ENCODE measurements around the gene CCDC159. TPM values are rescaled to one million over a fixed set of nuclear protein-coding genes. Genes with fewer than 3 reads are reported as not detected.

The CCDC159 gene
- total and polyA plus RNA-seq, 2 of the 13 experiments (the other 11 are each of a cell fraction or from before 2014, with no cell fraction given): 1.7 to 6.3 TPM

GRCh38 chr19:11338569-11339253 is 7.6 kb upstream of the CCDC159 start (continued):
- TF ChIP-seq LRRFIP1 (CRISPR knock-in tag; conservative IDR thresholded peaks at IDR 0.05) (no peak), BCL3 (CRISPR knock-in tag; IDR thresholded peaks at IDR 0.05) (no peak), ATF7-NPFF (CRISPR knock-in tag; IDR thresholded peaks at IDR 0.05; ENCODE audit: low read depth) (peak; percentile 7; the same call in 1 of the 2 replicates), ZFP91 (CRISPR knock-in tag; IDR thresholded peaks at IDR 0.05; ENCODE audit: borderline replicate concordance) (peak; percentile 7; the same call in 1 of the 2 replicates), FOSL2 (CRISPR knock-in tag; IDR thresholded peaks at IDR 0.05) (0 out of 2 replicates have a peak, but pooled peaks have one; percentile 7)
